NCI-H2107 treated with DMSO at 0.1 percent for 48 hours (cell line): ENCODE results near the gene PEMT.

ENCODE experiments used
- DNase-seq: peaks from one replicate; lab custom pipeline; 2025; ENCODE audit not compliant: unreplicated experiment; lab: John Stamatoyannopoulos, UW

The PEMT gene

GRCh38 chr17:17554266-17554665 lies 37.2 kb downstream of the PEMT start:
- no peak for DNase-seq

DNA sequence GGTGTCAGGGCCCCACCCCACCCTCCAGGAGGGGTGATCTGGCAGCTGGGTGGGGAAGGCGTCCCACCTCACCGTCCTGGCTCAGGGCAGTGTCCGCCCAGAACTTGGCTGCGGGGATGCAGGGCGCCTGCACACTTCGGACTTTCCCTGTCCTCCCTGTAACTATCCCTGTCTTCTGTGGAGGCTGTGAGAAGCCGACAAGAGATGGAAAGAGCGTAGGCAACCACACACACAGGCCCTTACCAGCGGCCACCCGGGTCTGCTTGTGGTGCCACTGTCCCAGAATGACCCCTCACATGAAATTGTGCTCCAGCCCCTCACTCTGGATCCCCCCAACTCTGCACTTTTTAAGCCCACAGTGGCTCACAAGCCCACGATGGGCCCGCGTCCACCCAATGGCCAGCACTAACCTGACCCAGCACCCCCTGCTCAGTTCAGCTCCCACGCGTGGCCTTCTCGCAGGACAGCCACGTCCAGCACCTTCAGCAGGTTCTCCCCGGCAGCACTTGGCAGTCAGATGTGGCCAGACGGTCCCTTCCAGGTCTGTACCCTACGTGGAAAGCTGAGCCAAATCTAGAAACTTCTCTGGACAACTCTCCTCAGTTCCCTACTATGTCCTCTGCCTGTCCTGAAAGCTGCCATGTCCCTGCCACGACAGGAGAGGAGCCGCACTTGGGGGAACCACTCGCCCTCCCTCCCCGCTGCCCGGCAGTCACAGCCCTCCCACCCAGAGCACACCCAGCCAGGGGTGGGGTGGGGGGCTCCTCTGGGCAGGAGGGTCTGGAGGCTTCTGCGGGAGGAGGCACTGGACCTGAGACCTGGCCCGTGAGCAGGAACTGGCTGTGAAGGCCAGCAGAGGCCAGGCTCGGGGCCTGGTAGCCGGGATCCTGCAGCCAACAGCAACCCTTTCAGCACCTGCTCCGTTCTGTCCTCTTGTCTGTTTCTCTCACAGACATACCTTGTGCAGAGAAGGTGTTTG lies 38.0 kb downstream of the PEMT start:
- no peak for DNase-seq

DNA sequence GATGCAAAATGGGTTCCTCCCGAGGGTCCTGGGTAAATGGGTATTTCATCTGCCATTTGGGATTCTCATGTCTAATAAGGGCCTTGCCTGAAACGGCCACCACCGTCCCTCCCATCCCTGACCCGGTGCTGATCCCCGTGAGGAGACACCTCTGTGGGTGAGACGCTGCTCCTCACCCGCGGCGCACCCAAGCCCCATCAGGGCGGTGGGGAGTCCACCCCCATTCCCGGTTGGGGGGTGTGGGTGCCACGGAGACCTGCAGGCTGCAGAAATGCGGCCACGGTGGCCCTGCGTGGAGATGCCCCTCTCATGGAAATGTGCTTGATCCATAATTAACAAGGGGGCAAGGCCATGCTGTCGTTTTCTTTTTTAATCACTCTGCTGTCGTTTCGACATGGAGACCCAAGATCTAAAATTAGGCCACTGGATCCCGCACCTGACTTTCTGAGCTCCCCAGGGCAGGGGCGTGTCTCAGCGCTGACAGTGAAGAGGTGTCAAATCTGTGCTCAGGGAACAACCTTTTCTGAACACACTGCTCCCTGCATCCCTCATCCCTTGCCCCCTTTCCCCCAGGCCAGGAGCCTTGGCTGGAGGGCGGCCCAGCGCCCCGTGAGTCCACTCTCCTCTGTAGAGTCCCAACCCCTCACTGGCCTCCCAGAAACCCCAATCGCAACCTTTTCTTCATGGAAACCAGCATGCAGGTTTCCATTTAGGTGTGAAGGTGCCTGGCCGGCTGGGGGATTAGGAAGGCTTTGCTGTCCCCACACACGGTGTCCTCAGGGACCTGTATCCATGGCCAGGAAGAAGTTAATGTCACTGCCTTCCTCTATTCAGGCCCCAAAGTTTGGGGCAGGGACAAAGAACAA lies 38.9 kb downstream of the PEMT start:
- DNase-seq = no peak

DNA sequence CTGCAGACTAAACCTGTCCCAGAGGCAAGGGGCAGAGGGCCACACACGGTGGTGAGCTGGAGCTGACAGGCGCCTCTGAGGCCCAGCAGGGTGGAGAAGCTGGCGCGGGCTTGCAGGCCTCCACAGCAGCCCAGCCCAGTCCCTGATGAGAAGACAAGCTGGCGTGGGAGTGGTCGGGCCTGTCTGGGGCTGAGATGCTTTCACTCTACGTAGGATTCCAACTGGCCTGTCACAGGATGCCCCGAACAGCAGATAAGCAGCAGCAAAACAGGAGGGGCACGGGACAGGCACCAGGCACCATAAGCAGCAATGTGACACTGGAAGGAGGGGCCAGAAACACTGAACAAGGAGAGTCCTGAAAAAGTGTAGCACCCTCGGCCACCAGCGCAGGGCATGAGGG lies 40.1 kb downstream of the PEMT start:
- DNase-seq = no peak

- no peak for DNase-seq
Measured at GRCh38 chr17:17549732-17550366, 41.7 kb downstream of the PEMT start.

GRCh38 chr17:17548044-17548443 lies 43.5 kb downstream of the PEMT start:
- DNase-seq = no peak

GRCh38 chr17:17547210-17547764 lies 44.2 kb downstream of the PEMT start:
- DNase-seq = no peak

DNA sequence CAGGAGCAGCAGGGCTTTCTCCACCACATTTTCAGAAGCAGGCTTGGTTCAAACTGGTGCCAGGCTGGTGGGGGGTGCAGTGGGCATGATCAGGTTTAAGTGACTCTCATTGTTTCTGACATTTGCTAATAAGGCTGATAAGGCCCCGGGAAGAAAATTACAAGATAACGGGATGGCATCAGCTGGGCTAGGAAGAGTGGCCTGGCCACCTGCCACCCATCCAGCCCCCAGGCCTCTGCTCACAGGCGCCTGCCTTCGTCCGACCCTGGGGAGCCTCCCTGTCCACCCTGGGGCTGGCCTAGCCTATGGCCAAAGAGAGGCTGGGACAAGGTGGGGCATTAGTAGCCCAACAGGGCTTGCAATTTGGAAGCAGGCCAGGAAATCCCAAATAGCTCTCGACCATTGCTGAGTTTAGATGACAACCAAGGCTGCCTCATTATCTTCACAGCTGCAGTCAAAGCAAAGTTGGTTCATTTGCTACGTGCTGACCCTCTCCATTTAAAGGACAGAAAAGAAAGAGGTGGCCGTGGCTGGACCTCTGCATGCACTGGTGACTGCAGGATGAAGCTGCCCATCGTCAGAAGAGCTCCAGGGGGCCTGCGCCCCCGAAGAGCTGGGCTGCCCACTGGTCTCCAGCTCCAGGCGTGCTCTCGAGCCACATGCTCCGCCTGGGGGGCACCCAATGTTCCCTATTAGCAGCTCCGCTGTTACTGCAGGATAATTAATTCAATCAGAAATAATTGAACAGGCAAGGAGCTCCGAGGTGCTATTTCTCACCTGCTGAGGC lies 44.9 kb downstream of the PEMT start:
- DNase-seq = no peak

DNA sequence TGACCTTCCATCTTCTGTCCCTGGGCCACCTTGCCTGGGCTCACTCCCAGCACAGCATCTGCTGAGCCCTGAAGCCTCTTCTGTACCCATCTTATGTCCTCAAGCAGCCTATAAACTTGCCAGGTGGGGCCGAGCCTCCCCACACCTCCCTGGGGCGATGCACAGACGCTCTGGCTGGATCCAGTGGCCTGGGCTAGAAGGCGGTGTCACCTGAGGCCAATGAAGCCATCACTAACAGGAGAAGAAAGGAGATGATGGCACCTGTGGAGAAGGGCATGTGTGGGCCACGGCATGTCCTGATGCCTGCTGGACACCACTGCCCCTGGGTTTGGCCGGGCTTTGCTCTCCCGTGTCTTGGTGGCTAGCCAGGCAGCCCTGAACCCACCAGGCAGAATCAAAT lies 45.5 kb downstream of the PEMT start:
- DNase-seq = no peak

DNA sequence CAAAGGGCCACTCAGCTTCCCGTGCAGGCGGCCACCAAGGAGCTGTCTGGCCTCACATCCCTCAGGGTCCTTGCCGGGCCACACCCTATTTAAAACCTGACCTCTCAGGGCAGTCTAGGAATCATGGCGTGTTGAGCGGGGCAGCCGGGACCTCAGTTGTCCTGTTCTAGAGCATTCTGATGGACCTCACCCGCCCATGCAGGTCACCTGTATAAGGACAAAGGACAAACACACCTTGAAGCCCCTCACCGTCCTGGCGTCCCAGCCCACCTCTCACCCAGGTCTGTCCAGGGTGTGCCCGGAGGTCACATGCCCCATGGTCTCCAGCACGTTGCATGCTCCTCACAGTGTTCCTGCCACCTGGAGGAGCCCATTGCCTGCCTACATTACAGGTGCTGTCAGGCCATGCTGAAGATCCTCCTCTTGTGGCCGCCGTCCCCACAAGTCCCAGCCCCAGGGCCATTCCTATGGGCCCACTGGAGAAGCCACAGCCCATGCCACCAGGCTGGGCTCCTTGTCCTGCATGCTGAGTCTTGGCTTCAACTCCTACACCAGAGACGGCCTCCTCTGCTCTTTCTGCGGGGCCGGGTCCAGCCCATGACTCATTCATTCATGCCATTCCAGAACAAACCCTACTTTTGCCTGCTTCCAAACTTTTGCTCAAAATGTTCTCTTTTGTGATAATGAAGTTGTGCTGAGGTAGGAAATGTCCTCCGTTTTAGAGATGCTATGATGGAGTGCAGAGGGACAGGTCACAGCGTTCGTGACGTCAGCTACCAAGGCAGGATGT lies 46.3 kb downstream of the PEMT start:
- no peak for DNase-seq

GRCh38 chr17:17542906-17543635 lies 48.4 kb downstream of the PEMT start:
- DNase-seq = no peak

GRCh38 chr17:17541640-17542001 lies 49.9 kb downstream of the PEMT start:
- DNase-seq = no peak

GRCh38 chr17:17540935-17541639 lies 50.4 kb downstream of the PEMT start:
- no peak for DNase-seq

GRCh38 chr17:17540278-17540906 lies 51.1 kb downstream of the PEMT start:
- no peak for DNase-seq

DNA sequence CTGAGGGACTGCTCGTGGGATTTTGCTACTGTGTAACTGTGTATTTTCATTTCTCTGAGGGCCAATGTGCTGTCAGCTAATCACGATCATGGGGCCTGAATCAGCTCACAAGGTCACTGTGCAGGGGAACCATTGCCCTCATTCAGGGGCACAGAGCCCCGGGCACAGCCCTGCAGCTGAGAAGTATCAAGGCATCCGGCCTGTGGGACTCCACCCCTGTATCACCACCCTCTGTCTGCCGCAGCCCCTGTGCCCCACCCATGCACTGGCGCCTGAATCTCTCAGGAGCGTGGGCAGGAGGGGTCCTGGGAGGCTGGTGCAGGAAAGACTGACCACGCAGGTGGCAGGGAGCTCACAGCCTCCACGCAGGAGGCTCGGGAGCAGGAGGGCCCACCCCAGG lies 51.9 kb downstream of the PEMT start:
- DNase-seq = no peak

GRCh38 chr17:17538417-17539391 lies 52.8 kb downstream of the PEMT start:
- peak; percentile 67 for DNase-seq
